ENCODE data around the gene PLXNA4.

The PLXNA4 gene

GRCh38 chr7:132429181-132429580 lies 147.1 kb downstream of the PLXNA4 start:
- no peak for TF ChIP-seq CTCF (IDR thresholded peaks at IDR 0.05; ENCODE audit: low read depth, low read length)
- no peak for TF ChIP-seq EZH2phosphoT487 (IDR thresholded peaks at IDR 0.05; ENCODE audit: low read depth)
- Histone ChIP-seq H3K4me2 (ENCODE audit: low read length) (no peak overlapping the region), H2AFZ (ENCODE audit: low read depth, low read length) (no peak overlapping the region), H3K4me3 (ENCODE audit: low read length) (no peak overlapping the region), H3K27me3 (ENCODE audit: low read depth, low read length) (peaks cover 34% of the 10 kb centered on the region), H3K9me3 (ENCODE audit: insufficient read depth, low read length) (no peaks in the 10 kb centered on the region), H4K20me1 (ENCODE audit: insufficient read depth, low read length) (no peaks in the 10 kb centered on the region), H3K79me2 (ENCODE audit: low read length) (no peaks in the 10 kb centered on the region), H3K36me3 (replicated peaks; ENCODE audit: low read depth, low read length) (no peaks in the 10 kb centered on the region), H3K27ac (ENCODE audit: low read length) (no peak overlapping the region), H3K9ac (ENCODE audit: low read length) (no peak overlapping the region), H3K4me1 (ENCODE audit: low read length) (no peaks in the 10 kb centered on the region)

- Histone ChIP-seq H3K4me3 (ENCODE audit: low read length) (no peak overlapping the region), H4K20me1 (ENCODE audit: insufficient read depth, low read length) (no peaks in the 10 kb centered on the region), H3K9me3 (ENCODE audit: insufficient read depth, low read length) (no peaks in the 10 kb centered on the region), H3K36me3 (replicated peaks; ENCODE audit: low read depth, low read length) (no peaks in the 10 kb centered on the region), H3K9ac (ENCODE audit: low read length) (no peak overlapping the region), H2AFZ (ENCODE audit: low read depth, low read length) (no peak overlapping the region), H3K4me1 (ENCODE audit: low read length) (no peaks in the 10 kb centered on the region), H3K79me2 (ENCODE audit: low read length) (no peaks in the 10 kb centered on the region), H3K27ac (ENCODE audit: low read length) (no peak overlapping the region), H3K27me3 (ENCODE audit: low read depth, low read length) (peaks cover 29% of the 10 kb centered on the region), H3K4me2 (ENCODE audit: low read length) (no peak overlapping the region)
- TF ChIP-seq CTCF (IDR thresholded peaks at IDR 0.05; ENCODE audit: low read depth, low read length) (no peak), EZH2phosphoT487 (IDR thresholded peaks at IDR 0.05; ENCODE audit: low read depth) (no peak)
Measured at GRCh38 chr7:132428247-132428919, 147.9 kb downstream of the PLXNA4 start.

GRCh38 chr7:132425942-132426341 lies 150.3 kb downstream of the PLXNA4 start:
- no peaks in the 10 kb centered on the region for H3K36me3 ChIP-seq (replicated peaks; ENCODE audit: low read depth, low read length)
- TF ChIP-seq EZH2phosphoT487 (IDR thresholded peaks at IDR 0.05; ENCODE audit: low read depth) (no peak), CTCF (IDR thresholded peaks at IDR 0.05; ENCODE audit: low read depth, low read length) (no peak)
- no peak overlapping the region for H3K27ac ChIP-seq (ENCODE audit: low read length)
- H2AFZ ChIP-seq (ENCODE audit: low read depth, low read length): no peak overlapping the region
- no peaks in the 10 kb centered on the region for H3K4me1 ChIP-seq (ENCODE audit: low read length)
- no peak overlapping the region for H3K4me2 ChIP-seq (ENCODE audit: low read length)
- H3K9me3 ChIP-seq (ENCODE audit: insufficient read depth, low read length): no peaks in the 10 kb centered on the region
- H4K20me1 ChIP-seq (ENCODE audit: insufficient read depth, low read length): no peaks in the 10 kb centered on the region
- no peak overlapping the region for H3K4me3 ChIP-seq (ENCODE audit: low read length)
- H3K9ac ChIP-seq (ENCODE audit: low read length): no peak overlapping the region
- peaks cover 37% of the 10 kb centered on the region for H3K27me3 ChIP-seq (ENCODE audit: low read depth, low read length)
- H3K79me2 ChIP-seq (ENCODE audit: low read length): no peaks in the 10 kb centered on the region

- no peak overlapping the region for H3K27ac ChIP-seq (ENCODE audit: low read length)
- no peak overlapping the region for H2AFZ ChIP-seq (ENCODE audit: low read depth, low read length)
- no peaks in the 10 kb centered on the region for H4K20me1 ChIP-seq (ENCODE audit: insufficient read depth, low read length)
- H3K27me3 ChIP-seq (ENCODE audit: low read depth, low read length): peaks cover 33% of the 10 kb centered on the region
- no peak overlapping the region for H3K9ac ChIP-seq (ENCODE audit: low read length)
- no peaks in the 10 kb centered on the region for H3K4me1 ChIP-seq (ENCODE audit: low read length)
- H3K4me3 ChIP-seq (ENCODE audit: low read length): no peak overlapping the region
- no peaks in the 10 kb centered on the region for H3K36me3 ChIP-seq (replicated peaks; ENCODE audit: low read depth, low read length)
- H3K79me2 ChIP-seq (ENCODE audit: low read length): no peaks in the 10 kb centered on the region
- TF ChIP-seq CTCF (IDR thresholded peaks at IDR 0.05; ENCODE audit: low read depth, low read length): no peak
- TF ChIP-seq EZH2phosphoT487 (IDR thresholded peaks at IDR 0.05; ENCODE audit: low read depth): no peak
- no peaks in the 10 kb centered on the region for H3K9me3 ChIP-seq (ENCODE audit: insufficient read depth, low read length)
- H3K4me2 ChIP-seq (ENCODE audit: low read length): no peak overlapping the region
Measured at GRCh38 chr7:132424821-132425724, 151.2 kb downstream of the PLXNA4 start.
